Measurements from ENCODE around the gene KCNK4.
A peak's percentile ranks its signal among the peaks of the same experiment; 100 is the strongest.
"Not testable (repeated sequence)": the region's sequence is repeated elsewhere in the genome, so short reads cannot be mapped to it uniquely, and the experiment has no call there.

KCNK4 gene

DNA sequence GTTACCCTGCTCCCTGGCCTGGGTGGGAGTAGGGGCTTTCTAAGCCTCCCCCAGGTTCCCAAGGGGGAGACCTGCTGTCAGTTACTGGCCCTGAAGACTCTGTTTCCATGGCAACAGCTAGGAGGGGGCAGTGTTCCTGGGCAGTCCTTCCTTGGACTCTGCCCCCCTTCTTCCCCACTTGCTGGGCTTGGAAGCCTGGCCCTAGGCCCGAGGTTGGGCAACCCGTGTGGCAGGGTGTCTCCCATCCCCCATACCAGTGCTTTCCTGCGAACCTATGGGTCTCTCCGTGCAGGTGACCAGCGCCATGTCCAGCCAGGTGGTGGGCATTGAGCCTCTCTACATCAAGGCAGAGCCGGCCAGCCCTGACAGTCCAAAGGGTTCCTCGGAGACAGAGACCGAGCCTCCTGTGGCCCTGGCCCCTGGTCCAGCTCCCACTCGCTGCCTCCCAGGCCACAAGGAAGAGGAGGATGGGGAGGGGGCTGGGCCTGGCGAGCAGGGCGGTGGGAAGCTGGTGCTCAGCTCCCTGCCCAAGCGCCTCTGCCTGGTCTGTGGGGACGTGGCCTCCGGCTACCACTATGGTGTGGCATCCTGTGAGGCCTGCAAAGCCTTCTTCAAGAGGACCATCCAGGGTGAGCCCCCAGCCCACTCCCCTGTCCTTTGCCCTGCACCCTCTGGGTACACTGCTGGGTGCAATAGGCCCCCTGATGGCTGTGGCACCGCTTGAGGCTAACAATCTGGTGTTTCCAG is 15.9 kb downstream of the KCNK4 start:
- no peak for DNase-seq (ENCODE audit: low read depth)

- DNase-seq (ENCODE audit: low read depth) = not testable (repeated sequence)
Observed at GRCh38 chr11:64307795-64308194, 16.7 kb downstream of the KCNK4 start.

GRCh38 chr11:64312947-64313346 is 21.8 kb downstream of the KCNK4 start:
- no peak for DNase-seq (ENCODE audit: low read depth)

DNA sequence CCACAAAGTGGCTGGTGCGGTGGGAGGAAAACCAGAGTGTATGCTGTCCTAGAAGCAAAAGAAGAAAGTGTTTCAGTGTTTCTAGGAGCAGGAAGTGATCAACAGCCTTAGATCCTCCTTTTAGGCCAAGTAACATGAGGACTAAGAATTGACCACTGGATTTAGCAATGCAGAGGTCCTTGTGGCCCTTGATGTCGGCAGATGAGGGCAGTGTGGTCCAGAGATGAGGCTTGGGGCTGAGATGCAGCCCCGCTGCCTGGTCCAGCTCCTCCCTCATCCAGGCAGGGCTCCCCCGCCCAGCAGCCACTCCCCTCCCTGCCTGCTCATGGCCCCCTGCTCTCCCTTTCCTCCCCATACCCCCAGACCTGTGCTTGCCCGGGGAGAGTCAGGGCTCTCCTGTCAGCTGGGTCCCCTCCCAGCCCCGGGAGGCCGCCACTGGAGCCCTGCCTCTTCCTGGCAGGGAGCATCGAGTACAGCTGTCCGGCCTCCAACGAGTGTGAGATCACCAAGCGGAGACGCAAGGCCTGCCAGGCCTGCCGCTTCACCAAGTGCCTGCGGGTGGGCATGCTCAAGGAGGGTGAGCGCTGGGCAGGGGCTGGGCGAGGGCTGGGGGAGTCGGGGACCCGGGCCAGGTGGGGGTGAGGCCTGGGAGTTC is 22.5 kb downstream of the KCNK4 start:
- no peak for DNase-seq (ENCODE audit: low read depth)

GRCh38 chr11:64314146-64314804 is 23.2 kb downstream of the KCNK4 start:
- no peak for DNase-seq (ENCODE audit: low read depth)

DNA sequence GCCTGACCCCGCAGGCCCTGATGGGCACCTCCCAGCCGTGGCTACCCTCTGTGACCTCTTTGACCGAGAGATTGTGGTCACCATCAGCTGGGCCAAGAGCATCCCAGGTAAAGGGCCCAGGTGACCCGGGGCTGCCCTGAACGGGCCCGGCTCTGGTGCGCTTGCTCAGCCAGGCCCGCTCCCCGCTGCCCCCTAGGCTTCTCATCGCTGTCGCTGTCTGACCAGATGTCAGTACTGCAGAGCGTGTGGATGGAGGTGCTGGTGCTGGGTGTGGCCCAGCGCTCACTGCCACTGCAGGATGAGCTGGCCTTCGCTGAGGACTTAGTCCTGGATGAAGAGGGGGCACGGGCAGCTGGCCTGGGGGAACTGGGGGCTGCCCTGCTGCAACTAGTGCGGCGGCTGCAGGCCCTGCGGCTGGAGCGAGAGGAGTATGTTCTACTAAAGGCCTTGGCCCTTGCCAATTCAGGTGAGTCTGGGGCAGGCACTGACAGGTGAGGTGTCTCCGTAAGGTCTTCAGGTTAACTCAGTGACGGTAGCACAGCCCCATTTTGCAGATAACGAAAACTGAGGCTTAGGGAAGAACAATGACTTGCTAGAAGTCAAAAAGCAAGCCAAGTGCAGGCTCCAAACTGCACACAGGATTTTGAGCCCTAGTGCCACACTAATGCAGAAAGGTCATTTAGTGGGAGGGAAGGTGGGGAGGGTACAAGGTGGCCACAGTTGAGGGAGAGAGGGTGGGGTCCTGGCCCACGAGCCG is 23.9 kb downstream of the KCNK4 start:
- no peak for DNase-seq (ENCODE audit: low read depth)

DNA sequence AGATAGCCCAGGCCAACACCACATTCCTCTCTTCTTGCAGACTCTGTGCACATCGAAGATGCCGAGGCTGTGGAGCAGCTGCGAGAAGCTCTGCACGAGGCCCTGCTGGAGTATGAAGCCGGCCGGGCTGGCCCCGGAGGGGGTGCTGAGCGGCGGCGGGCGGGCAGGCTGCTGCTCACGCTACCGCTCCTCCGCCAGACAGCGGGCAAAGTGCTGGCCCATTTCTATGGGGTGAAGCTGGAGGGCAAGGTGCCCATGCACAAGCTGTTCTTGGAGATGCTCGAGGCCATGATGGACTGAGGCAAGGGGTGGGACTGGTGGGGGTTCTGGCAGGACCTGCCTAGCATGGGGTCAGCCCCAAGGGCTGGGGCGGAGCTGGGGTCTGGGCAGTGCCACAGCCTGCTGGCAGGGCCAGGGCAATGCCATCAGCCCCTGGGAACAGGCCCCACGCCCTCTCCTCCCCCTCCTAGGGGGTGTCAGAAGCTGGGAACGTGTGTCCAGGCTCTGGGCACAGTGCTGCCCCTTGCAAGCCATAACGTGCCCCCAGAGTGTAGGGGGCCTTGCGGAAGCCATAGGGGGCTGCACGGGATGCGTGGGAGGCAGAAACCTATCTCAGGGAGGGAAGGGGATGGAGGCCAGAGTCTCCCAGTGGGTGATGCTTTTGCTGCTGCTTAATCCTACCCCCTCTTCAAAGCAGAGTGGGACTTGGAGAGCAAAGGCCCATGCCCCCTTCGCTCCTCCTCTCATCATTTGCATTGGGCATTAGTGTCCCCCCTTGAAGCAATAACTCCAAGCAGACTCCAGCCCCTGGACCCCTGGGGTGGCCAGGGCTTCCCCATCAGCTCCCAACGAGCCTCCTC is 24.8 kb downstream of the KCNK4 start:
- not testable (repeated sequence) for DNase-seq (ENCODE audit: low read depth)

- no peak for DNase-seq (ENCODE audit: low read depth)
Observed at GRCh38 chr11:64316672-64317324, 25.7 kb downstream of the KCNK4 start.

GRCh38 chr11:64317325-64317960 is 26.3 kb downstream of the KCNK4 start, which contains the start of gene TRMT112:
Gene TRMT112, minus strand, starts transcription at chr11:64317559. Its CDS starts 33 bp downstream, at chr11:64317526.
- DNase-seq (ENCODE audit: low read depth) = peak; percentile 92

- peak; percentile 89 for DNase-seq (ENCODE audit: low read depth)
Observed at GRCh38 chr11:64317961-64318765, 27.1 kb downstream of the KCNK4 start, which contains the start of gene PRDX5. Gene PRDX5, plus strand, starts transcription at chr11:64318121. Its CDS starts 95 bp downstream, at chr11:64318216.

GRCh38 chr11:64318766-64319761 is 28.0 kb downstream of the KCNK4 start:
- DNase-seq (ENCODE audit: low read depth) = no peak

GRCh38 chr11:64320556-64320955 is 29.5 kb downstream of the KCNK4 start:
- DNase-seq (ENCODE audit: low read depth) = no peak

DNA sequence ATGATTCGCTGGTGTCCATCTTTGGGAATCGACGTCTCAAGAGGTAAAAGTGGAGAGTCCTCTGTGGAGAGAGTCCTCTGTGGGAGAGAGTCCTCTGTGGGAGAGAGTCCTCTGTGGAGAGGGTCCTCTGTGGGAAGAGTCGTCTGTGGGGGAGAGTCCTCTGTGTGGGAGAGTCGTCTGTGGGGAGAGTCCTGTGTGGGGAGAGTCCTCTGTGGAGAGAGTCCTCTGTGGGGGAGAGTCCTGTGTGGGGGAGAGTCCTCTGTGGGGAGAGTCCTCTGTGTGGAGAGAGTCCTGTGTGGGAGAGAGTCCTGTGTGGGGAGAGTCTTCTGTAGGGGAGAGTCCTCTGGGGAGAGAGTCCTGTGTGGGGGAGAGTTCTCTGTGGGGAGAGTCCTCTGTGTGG is 29.9 kb downstream of the KCNK4 start:
- no peak for DNase-seq (ENCODE audit: low read depth)

GRCh38 chr11:64321533-64321932 is 30.4 kb downstream of the KCNK4 start:
- no peak for DNase-seq (ENCODE audit: low read depth)

GRCh38 chr11:64322925-64323260 is 31.8 kb downstream of the KCNK4 start:
- no peak for DNase-seq (ENCODE audit: low read depth)

DNA sequence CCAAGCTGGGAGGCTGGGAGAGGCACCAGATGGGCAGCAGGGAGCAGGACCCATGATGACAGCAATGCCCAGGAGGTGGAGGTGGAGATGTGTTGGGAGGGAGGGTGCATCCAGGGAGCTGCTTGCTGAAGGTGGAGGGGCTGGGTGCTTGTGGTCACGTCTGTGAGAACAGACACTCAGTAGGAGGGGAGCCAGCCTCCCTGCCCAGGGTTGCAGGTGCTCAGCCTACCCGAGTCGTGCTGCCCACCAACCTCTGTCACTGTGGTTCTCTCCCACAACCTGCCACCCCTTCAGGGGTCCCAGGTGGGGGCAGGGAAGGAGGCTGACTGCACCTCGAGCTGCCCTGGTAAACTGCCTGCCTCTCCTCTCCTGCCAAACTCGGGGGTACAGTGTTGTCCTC is 32.3 kb downstream of the KCNK4 start:
- DNase-seq (ENCODE audit: low read depth) = no peak

DNA sequence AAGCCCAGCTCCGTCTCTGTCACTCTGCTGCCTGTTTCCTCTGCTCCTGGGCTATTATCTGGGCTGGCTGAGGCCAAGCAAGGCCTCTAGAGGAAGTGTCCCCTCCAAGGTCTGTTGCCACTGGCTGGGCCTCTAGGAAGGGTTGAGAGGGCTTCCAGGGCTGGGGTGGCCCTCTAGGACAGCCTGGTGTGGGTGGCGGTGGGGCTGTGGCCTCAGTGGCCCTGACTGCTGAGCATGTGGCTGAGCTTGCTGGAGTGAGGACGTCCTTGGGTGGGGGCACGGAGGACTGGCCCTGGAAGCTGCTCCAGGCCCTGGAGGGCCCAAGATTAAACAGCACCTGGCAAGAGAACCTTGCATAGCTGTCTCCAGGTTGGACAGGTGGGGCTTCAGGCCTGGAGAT is 32.9 kb downstream of the KCNK4 start:
- DNase-seq (ENCODE audit: low read depth) = not testable (repeated sequence)

Data from activated T-helper 9 cell treated with anti-CD3 and anti-CD28 coated beads, Interleukin-2, amount 50 U/mL, for 16 hours (primary cell).